Measurements from ENCODE around the gene L1CAM.
A peak's percentile ranks its signal among the peaks of the same experiment; 100 is the strongest.

Gene L1CAM

DNA sequence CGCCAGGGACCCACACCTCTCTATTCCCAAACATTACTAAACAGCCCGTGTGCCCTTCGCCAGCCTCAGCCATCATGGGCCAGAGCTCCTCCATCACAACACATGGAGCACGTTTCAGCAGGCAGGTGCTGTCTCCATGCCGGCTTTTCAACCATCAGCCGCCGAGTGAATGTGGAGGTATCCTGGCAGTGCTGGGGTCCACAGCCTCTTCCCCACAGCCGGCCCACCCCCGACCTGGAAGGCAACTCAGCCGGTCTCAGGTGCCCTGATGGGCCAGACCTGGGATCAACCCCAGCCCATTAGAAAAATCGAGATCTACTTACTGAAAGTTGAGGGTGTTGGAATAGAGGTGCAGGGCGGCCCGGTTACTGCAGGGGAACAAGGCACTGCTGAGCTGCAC lies 45.8 kb upstream of the L1CAM start:
- TF ChIP-seq CTCF (conservative IDR thresholded peaks at IDR 0.05), result no peak
- H3K27ac ChIP-seq, result peak overlapping the region; percentile 91

- no peak for TF ChIP-seq CTCF (conservative IDR thresholded peaks at IDR 0.05)
- H3K27ac ChIP-seq, result peak overlapping the region; percentile 91
Measured at GRCh38 chrX:153931151-153931550, 45.2 kb upstream of the L1CAM start.

DNA sequence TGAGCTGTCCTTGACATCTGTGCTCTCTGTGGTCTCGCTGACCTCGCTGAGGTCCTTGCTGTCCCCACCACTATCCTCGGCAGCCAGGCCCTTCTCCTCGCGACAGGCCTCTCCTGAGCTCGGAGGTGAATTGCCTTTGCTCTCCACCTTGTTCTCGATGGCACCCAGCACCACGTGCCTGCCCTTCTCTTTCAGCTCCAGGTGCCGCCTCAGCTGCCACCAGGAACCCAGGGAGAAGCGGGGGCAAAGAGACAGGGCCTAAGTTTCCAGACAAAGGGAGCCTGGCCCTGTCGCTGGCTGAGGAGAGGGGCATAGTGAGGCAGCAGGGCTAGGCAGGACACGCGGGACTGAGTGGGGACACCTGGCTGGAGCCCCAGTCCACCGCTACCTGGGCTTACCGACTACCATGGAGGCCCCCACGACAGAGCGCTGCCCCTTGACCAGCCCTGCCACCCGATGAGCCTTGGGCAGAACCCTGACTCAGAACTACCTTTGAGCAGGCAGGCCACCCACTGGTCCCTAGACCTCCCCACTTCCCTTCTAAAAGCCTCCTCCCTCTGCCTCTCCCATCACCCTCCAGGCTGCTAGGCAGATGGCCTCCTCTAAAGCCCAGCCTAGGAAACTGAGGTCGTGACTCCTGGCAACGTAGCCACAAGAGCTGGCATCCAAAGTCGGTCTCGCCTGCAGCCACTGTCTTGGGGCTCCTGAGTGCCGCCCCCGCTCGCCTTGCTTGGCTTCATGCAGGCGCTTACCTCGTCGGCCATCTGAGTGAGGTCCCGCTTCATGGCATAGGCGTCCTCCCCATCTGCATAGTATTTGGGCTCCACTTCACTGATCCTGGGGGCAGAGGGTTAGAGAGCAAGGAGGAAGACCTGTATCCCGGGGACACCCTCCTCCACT lies 44.3 kb upstream of the L1CAM start:
- no peak for TF ChIP-seq CTCF (conservative IDR thresholded peaks at IDR 0.05)
- peak overlapping the region; percentile 91 for H3K27ac ChIP-seq

- TF ChIP-seq CTCF (conservative IDR thresholded peaks at IDR 0.05), result no peak
- peak overlapping the region; percentile 91 for H3K27ac ChIP-seq
Measured at GRCh38 chrX:153929576-153929975, 43.6 kb upstream of the L1CAM start.

GRCh38 chrX:153928846-153929245 lies 42.9 kb upstream of the L1CAM start:
- peak overlapping the region; percentile 91 for H3K27ac ChIP-seq
- no peak for TF ChIP-seq CTCF (conservative IDR thresholded peaks at IDR 0.05)

- H3K27ac ChIP-seq, result peak overlapping the region; percentile 91
- peak; percentile 18; the same call in 1 of the 2 replicates for TF ChIP-seq CTCF (conservative IDR thresholded peaks at IDR 0.05)
Measured at GRCh38 chrX:153927922-153928760, 42.2 kb upstream of the L1CAM start.

DNA sequence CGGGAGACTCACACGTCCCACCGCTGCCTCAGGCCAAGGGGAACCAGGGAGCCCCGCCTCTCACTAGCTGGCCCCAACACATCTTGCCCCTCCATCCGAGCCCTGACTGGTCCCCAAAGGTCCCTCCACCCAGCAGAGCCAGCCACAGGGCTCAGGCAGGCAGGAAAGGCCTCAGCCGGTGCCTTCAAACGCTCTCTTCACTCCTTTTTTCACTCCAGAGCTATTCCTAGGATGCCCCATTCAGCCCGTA lies 41.6 kb upstream of the L1CAM start:
- peak overlapping the region; percentile 91 for H3K27ac ChIP-seq
- TF ChIP-seq CTCF (conservative IDR thresholded peaks at IDR 0.05), result no peak
